ENCODE measurements around the gene NRXN3.

NRXN3 gene

GRCh38 chr14:79370969-79371368, 1200.8 kb downstream of the NRXN3 start:
- Histone ChIP-seq H3K27me3 (no peaks in the 10 kb centered on the region), H3K4me2 (no peak overlapping the region), H3K27ac (no peak overlapping the region), H3K9ac (no peak overlapping the region), H3K9me3 (replicated peaks in 1 of 11) (no peaks in the 10 kb centered on the region), H3K4me1 (no peaks in the 10 kb centered on the region), H4K20me1 (no peaks in the 10 kb centered on the region), H3K36me3 (no peaks in the 10 kb centered on the region), H3K4me3 (no peak overlapping the region)
- TF ChIP-seq Cebpa-rat (IDR thresholded peaks at IDR 0.05), result no peak

GRCh38 chr14:79373451-79373850, 1203.3 kb downstream of the NRXN3 start:
- no peaks in the 10 kb centered on the region for H3K36me3 ChIP-seq
- no peak for TF ChIP-seq Cebpa-rat (IDR thresholded peaks at IDR 0.05)
- no peaks in the 10 kb centered on the region for H3K4me1 ChIP-seq
- H3K4me2 ChIP-seq, result no peak overlapping the region
- H3K9me3 ChIP-seq (replicated peaks in 1 of 11), result no peaks in the 10 kb centered on the region
- H3K9ac ChIP-seq, result no peak overlapping the region
- no peak overlapping the region for H3K27ac ChIP-seq
- H3K27me3 ChIP-seq, result no peaks in the 10 kb centered on the region
- H4K20me1 ChIP-seq, result no peaks in the 10 kb centered on the region
- no peak overlapping the region for H3K4me3 ChIP-seq

- Histone ChIP-seq H3K27me3 (no peaks in the 10 kb centered on the region), H3K36me3 (no peaks in the 10 kb centered on the region), H3K9ac (no peak overlapping the region), H3K9me3 (replicated peaks in 1 of 11) (no peaks in the 10 kb centered on the region), H3K4me1 (no peaks in the 10 kb centered on the region), H4K20me1 (no peaks in the 10 kb centered on the region), H3K27ac (no peak overlapping the region), H3K4me3 (no peak overlapping the region), H3K4me2 (no peak overlapping the region)
- TF ChIP-seq Cebpa-rat (IDR thresholded peaks at IDR 0.05), result no peak
These were observed 1205.2 kb downstream of the NRXN3 start for GRCh38 chr14:79375356-79375755.

- no peaks in the 10 kb centered on the region for H3K9me3 ChIP-seq (replicated peaks in 1 of 11)
- H3K4me3 ChIP-seq, result no peak overlapping the region
- H3K4me2 ChIP-seq, result no peak overlapping the region
- H4K20me1 ChIP-seq, result no peaks in the 10 kb centered on the region
- TF ChIP-seq Cebpa-rat (IDR thresholded peaks at IDR 0.05), result no peak
- no peaks in the 10 kb centered on the region for H3K27me3 ChIP-seq
- H3K4me1 ChIP-seq, result no peaks in the 10 kb centered on the region
- H3K9ac ChIP-seq, result no peak overlapping the region
- no peaks in the 10 kb centered on the region for H3K36me3 ChIP-seq
- H3K27ac ChIP-seq, result no peak overlapping the region
These were observed 1206.4 kb downstream of the NRXN3 start for GRCh38 chr14:79376557-79376956.

- Histone ChIP-seq H3K36me3 (no peaks in the 10 kb centered on the region), H3K9ac (no peak overlapping the region), H3K27ac (no peak overlapping the region), H4K20me1 (no peaks in the 10 kb centered on the region), H3K4me1 (no peaks in the 10 kb centered on the region), H3K4me2 (no peak overlapping the region), H3K9me3 (replicated peaks in 1 of 11) (no peaks in the 10 kb centered on the region), H3K4me3 (no peak overlapping the region), H3K27me3 (no peaks in the 10 kb centered on the region)
- TF ChIP-seq Cebpa-rat (IDR thresholded peaks at IDR 0.05), result no peak
These were observed 1207.8 kb downstream of the NRXN3 start for GRCh38 chr14:79378020-79378419.

- Histone ChIP-seq H3K9ac (no peak overlapping the region), H3K4me3 (no peak overlapping the region), H3K4me1 (no peaks in the 10 kb centered on the region), H4K20me1 (no peaks in the 10 kb centered on the region), H3K4me2 (no peak overlapping the region), H3K9me3 (replicated peaks in 1 of 11) (no peaks in the 10 kb centered on the region), H3K27me3 (no peaks in the 10 kb centered on the region), H3K36me3 (no peaks in the 10 kb centered on the region), H3K27ac (no peak overlapping the region)
- no peak for TF ChIP-seq Cebpa-rat (IDR thresholded peaks at IDR 0.05)
These were observed 1209.1 kb downstream of the NRXN3 start for GRCh38 chr14:79379266-79379665.

- no peaks in the 10 kb centered on the region for H3K9me3 ChIP-seq (replicated peaks in 1 of 11)
These were observed 1212.9 kb downstream of the NRXN3 start for GRCh38 chr14:79383031-79383430.

GRCh38 chr14:79383475-79383874, 1213.3 kb downstream of the NRXN3 start:
- no peak overlapping the region for H3K27ac ChIP-seq
- no peak overlapping the region for H3K4me2 ChIP-seq
- no peak for TF ChIP-seq Cebpa-rat (IDR thresholded peaks at IDR 0.05)
- H3K4me3 ChIP-seq, result no peak overlapping the region
- no peaks in the 10 kb centered on the region for H3K27me3 ChIP-seq
- H3K36me3 ChIP-seq, result no peaks in the 10 kb centered on the region
- H3K9ac ChIP-seq, result no peak overlapping the region
- H3K9me3 ChIP-seq (replicated peaks in 1 of 11), result no peaks in the 10 kb centered on the region
- H3K4me1 ChIP-seq, result no peaks in the 10 kb centered on the region
- H4K20me1 ChIP-seq, result no peaks in the 10 kb centered on the region

More at GRCh38 chr14:79383031-79383430, 1212.9 kb downstream of the NRXN3 start:
- no peak for TF ChIP-seq Cebpa-rat (IDR thresholded peaks at IDR 0.05)
- Histone ChIP-seq H3K4me1 (no peaks in the 10 kb centered on the region), H3K27me3 (no peaks in the 10 kb centered on the region), H3K36me3 (no peaks in the 10 kb centered on the region), H4K20me1 (no peaks in the 10 kb centered on the region), H3K4me2 (no peak overlapping the region), H3K27ac (no peak overlapping the region), H3K9ac (no peak overlapping the region), H3K4me3 (no peak overlapping the region)

GRCh38 chr14:79395061-79395460, 1224.9 kb downstream of the NRXN3 start:
- Histone ChIP-seq H3K36me3 (no peaks in the 10 kb centered on the region), H3K9ac (no peak overlapping the region), H3K9me3 (replicated peaks in 1 of 11) (no peaks in the 10 kb centered on the region), H3K4me1 (no peaks in the 10 kb centered on the region), H3K27ac (no peak overlapping the region), H3K27me3 (no peaks in the 10 kb centered on the region), H4K20me1 (no peaks in the 10 kb centered on the region), H3K4me3 (no peak overlapping the region), H3K4me2 (no peak overlapping the region)
- no peak for TF ChIP-seq Cebpa-rat (IDR thresholded peaks at IDR 0.05)

- no peaks in the 10 kb centered on the region for H3K27me3 ChIP-seq
- no peaks in the 10 kb centered on the region for H3K4me1 ChIP-seq
- no peaks in the 10 kb centered on the region for H3K36me3 ChIP-seq
- no peak overlapping the region for H3K4me3 ChIP-seq
- no peak overlapping the region for H3K4me2 ChIP-seq
- no peaks in the 10 kb centered on the region for H4K20me1 ChIP-seq
- H3K9me3 ChIP-seq (replicated peaks in 1 of 11), result no peaks in the 10 kb centered on the region
- TF ChIP-seq Cebpa-rat (IDR thresholded peaks at IDR 0.05), result no peak
- no peak overlapping the region for H3K27ac ChIP-seq
- no peak overlapping the region for H3K9ac ChIP-seq
These were observed 1234.8 kb downstream of the NRXN3 start for GRCh38 chr14:79404874-79405511.

All from BLaER1 treated with 17β-estradiol and CSF1 and Interleukin-3, amounts not matched to agents 10 nM and 100 nM (cell line).